Naive thymus-derived CD4-positive, alpha-beta T cell (primary cell): ENCODE data around the gene CDC40. TPM values are rescaled to one million over a fixed set of nuclear protein-coding genes. Genes with fewer than 3 reads are reported as not detected.

Experiments
- ATAC-seq: fragments of 150-1000 bp; cut with Tn5 transposase; 2 replicates; pipeline ENCODE4 v1.10.0; 2021; ENCODE audit warnings: mild to moderate bottlenecking, moderate library complexity
- CTCF ChIA-PET: fragments of 350-600 bp; sonication (Branson Sonifier 250); formaldehyde crosslinking; loops from one replicate; lab custom pipeline; 2021; ENCODE audit warnings: antibody characterized with exemption; lab: Charles Lee
- POLR2A ChIA-PET: fragments of 350-600 bp; sonication (Branson Sonifier 250); formaldehyde crosslinking; loops from one replicate; lab custom pipeline; 2021; ENCODE audit warnings: antibody characterized with exemption, inconsistent platforms; lab: Charles Lee
- DNase-seq, 9 donors: peaks; one replicate each; pipeline versions ENCODE4 v3.0.0 to v3.0.0-alpha.2; 2020 to 2022; ENCODE audit warnings: mixed read lengths in 1 of 9
- H3K27ac ChIP-seq: one replicate; pipeline ENCODE4 v1.7.0; 2013; ENCODE audit warnings: mild to moderate bottlenecking, low read depth, low read length, moderate library complexity
- H3K27me3 ChIP-seq, 2 donors: one replicate each; pipeline ENCODE4 v1.7.0; 2013; ENCODE audit warnings: low read length in 2 of 2, mild to moderate bottlenecking in 2 of 2, moderate library complexity in 2 of 2; ENCODE audit not compliant: control insufficient read depth in 2 of 2, insufficient read depth in 2 of 2
- H3K36me3 ChIP-seq, 3 experiments: 1 replicate in 2 of 3; 2 replicates in 1 of 3; pipeline ENCODE4 v1.7.0; 2013; ENCODE audit warnings: low read length in 3 of 3, mild to moderate bottlenecking in 3 of 3, moderate library complexity in 1 of 3; ENCODE audit not compliant: insufficient read depth in 3 of 3, control insufficient read depth in 2 of 3
- H3K4me1 ChIP-seq, 2 donors: one replicate each; pipeline ENCODE4 v1.7.0; 2013; ENCODE audit warnings: low read length in 2 of 2, mild to moderate bottlenecking in 2 of 2, moderate library complexity in 1 of 2; ENCODE audit not compliant: control insufficient read depth in 2 of 2, insufficient read depth in 2 of 2
- H3K4me3 ChIP-seq: 2 replicates; pipeline ENCODE4 v1.7.0; 2013; ENCODE audit warnings: mild to moderate bottlenecking, low read length
- H3K9me3 ChIP-seq, 3 experiments: 1 replicate in 2 of 3; 2 replicates in 1 of 3; pipeline ENCODE4 v1.7.0; 2013; ENCODE audit warnings: low read length in 3 of 3; ENCODE audit not compliant: control insufficient read depth in 2 of 3
- H3K27ac Mint-ChIP-seq, 9 donors: one replicate each; pipeline ENCODE4 v1.8.0; 2020 to 2022; ENCODE audit warnings: mixed read lengths in 9 of 9, mild to moderate bottlenecking in 8 of 9, moderate library complexity in 5 of 9, inconsistent platforms in 2 of 9
- H3K27me3 Mint-ChIP-seq, 5 donors: one replicate each; pipeline ENCODE4 v1.8.0; 2021 to 2022; ENCODE audit warnings: mixed read lengths in 5 of 5, mild to moderate bottlenecking in 1 of 5
- H3K36me3 Mint-ChIP-seq, 5 donors: one replicate each; pipeline ENCODE4 v1.8.0; 2020 to 2022; ENCODE audit warnings: mixed read lengths in 5 of 5, mild to moderate bottlenecking in 3 of 5, inconsistent platforms in 1 of 5
- H3K4me1 Mint-ChIP-seq, 7 donors: one replicate each; pipeline ENCODE4 v1.8.0; 2020 to 2022; ENCODE audit warnings: mixed read lengths in 7 of 7, mild to moderate bottlenecking in 3 of 7, inconsistent platforms in 1 of 7
- H3K4me3 Mint-ChIP-seq, 10 donors: one replicate each; pipeline ENCODE4 v1.8.0; 2020 to 2022; ENCODE audit warnings: mild to moderate bottlenecking in 10 of 10, mixed read lengths in 10 of 10, moderate library complexity in 6 of 10, inconsistent platforms in 2 of 10
- H3K9me3 Mint-ChIP-seq, 11 donors: one replicate each; pipeline ENCODE4 v1.8.0; 2020 to 2022; ENCODE audit warnings: mixed read lengths in 11 of 11, mild to moderate bottlenecking in 4 of 11, inconsistent platforms in 1 of 11, moderate library complexity in 1 of 11
- intact Hi-C, 2 donors: fragments of 100-400 bp; cut with micrococcal nuclease; formaldehyde crosslinking; loops; one replicate each; pipeline ENCODE4 v1.15.1; 2023
- polyA plus RNA-seq, 2 donors: library from polyadenylated mRNA; unstranded; fragments of 300-500 nt; fragmentation: Illumina TruSeq; gene quantifications; one replicate each; pipeline ENCODE4 v1.2.3, GENCODE V29; 2021
- total RNA-seq, 6 experiments: library from RNA in 5 of 6; stranded (reverse) in 5 of 6; gene quantifications; 1 replicate in 5 of 6; 2 replicates in 1 of 6; pipeline ENCODE4 v1.2.3 and lab custom pipeline; 2021 to 2026

Gene CDC40
- total and polyA plus RNA-seq, 7 experiments from 2014 or later, result 21.3 to 40.6 (median 32.2) TPM

DNA sequence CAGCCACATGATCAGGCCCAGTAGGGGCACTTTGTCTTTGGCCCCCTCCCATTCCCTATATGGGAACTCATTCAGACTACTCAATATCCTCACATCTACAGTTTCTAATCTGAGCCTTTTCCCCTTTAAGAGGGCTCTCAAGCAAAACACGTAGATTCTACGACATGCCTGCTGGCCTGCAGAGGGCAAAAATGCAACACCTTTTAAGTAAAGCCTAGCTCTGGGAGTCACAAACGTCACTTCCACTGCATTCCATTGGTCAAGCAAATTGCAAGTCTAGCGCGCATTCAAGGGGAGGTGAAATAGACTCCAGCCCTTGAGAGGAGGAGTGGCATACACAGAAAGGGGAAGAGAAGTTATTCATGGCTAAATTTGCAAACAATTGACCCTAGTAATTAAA lies 70.6 kb downstream of the CDC40 start:
- intact Hi-C loops, result no loop called here
- Mint-ChIP-seq H3K27me3 (peaks cover 0 to 13% (median 7%) of the 10 kb centered on the region in 5 donors), H3K27ac (no peak overlapping the region), H3K36me3 (peaks cover 0 to 20% (median 9%) of the 10 kb centered on the region in 5 donors), H3K9me3 (peaks cover 0 to 17% (median 8%) of the 10 kb centered on the region in 11 donors), H3K4me3 (no peak overlapping the region), H3K4me1 (no peaks in the 10 kb centered on the region)
- H3K4me3 ChIP-seq, result no peak overlapping the region
- DNase-seq (no peak), ATAC-seq (no peak)
- POLR2A ChIA-PET, result no interaction called here
- CTCF ChIA-PET, result no interaction called here
- H3K36me3 ChIP-seq, result no peaks in the 10 kb centered on the region
- no peaks in the 10 kb centered on the region for H3K27me3 ChIP-seq
- no peaks in the 10 kb centered on the region for H3K4me1 ChIP-seq
- no peak overlapping the region for H3K27ac ChIP-seq
- H3K9me3 ChIP-seq, result no peaks in the 10 kb centered on the region

DNA sequence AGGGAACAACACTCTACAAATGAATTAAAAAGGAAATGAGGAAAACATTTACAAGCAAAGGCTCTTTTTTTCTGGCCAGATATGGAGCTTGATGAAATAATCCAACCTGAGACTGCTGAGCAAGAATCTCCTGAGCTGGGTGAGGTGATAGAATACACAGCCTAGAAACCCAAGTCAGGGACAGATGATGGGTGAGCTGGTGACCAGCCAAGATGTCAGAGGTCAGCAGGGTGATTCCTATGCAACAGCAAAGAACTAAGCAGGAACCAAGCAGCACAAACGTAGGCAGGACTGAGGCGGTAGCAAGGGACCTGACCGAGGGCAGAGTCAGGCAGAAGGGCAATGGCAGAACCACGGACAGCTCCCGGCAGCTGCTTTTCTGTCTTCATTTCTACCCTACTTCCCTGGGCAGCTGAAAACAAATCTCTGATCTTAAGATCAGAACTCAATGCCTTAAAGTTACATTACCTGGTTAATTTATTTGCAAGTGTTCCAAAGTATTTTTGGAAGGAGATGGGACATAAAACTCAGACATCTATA lies 75.1 kb downstream of the CDC40 start:
- DNase-seq, result no peak
- CTCF ChIA-PET, result no interaction called here
- H3K27me3 Mint-ChIP-seq, result peaks cover 0 to 24% (median 13%) of the 10 kb centered on the region in 5 donors

DNA sequence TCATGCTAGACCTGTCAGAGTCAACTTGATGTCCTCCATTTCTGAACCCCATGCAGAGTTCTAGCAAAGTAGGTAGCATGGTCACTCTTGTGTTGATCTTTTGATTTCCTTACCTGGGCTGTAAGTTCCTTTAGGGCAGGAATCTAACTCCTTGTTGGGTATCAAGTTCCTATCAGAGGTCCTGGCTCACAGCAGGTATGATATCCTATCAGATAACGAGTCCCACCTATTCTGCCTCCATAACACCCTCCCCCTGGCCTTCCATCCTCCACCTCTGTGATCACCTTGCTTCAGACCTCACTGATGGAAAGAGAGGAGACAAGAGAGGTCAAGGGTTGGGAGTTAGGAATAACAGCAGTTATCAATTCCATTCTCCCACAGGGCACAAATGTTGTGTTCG lies 76.1 kb downstream of the CDC40 start:
- Histone ChIP-seq H3K9me3 (peaks cover 0 to 3% (median 0%) of the 10 kb centered on the region in 3 experiments), H3K36me3 (no peaks in the 10 kb centered on the region), H3K4me3 (no peak overlapping the region), H3K4me1 (no peaks in the 10 kb centered on the region), H3K27ac (no peak overlapping the region), H3K27me3 (no peaks in the 10 kb centered on the region)
- ChIA-PET CTCF (no interaction called here), POLR2A (no interaction called here)
- no peak for DNase-seq
- H3K27me3 Mint-ChIP-seq, result peaks cover 0 to 27% (median 13%) of the 10 kb centered on the region in 5 donors
- no peak overlapping the region for H3K27ac Mint-ChIP-seq
- H3K4me3 Mint-ChIP-seq, result no peak overlapping the region
- no peaks in the 10 kb centered on the region for H3K4me1 Mint-ChIP-seq
- H3K36me3 Mint-ChIP-seq, result peaks cover 0 to 7% (median 4%) of the 10 kb centered on the region in 5 donors
- intact Hi-C loops, result no loop called here
- ATAC-seq, result no peak
- H3K9me3 Mint-ChIP-seq, result peaks cover 5 to 42% (median 11%) of the 10 kb centered on the region in 11 donors

More for the DNA sequence above, 75.1 kb downstream of the CDC40 start:
- Histone ChIP-seq H3K4me3 (no peak overlapping the region), H3K36me3 (no peaks in the 10 kb centered on the region), H3K4me1 (no peaks in the 10 kb centered on the region), H3K27me3 (no peaks in the 10 kb centered on the region), H3K27ac (no peak overlapping the region), H3K9me3 (peaks cover 0 to 3% (median 0%) of the 10 kb centered on the region in 3 experiments)
- H3K9me3 Mint-ChIP-seq, result peaks cover 5 to 38% (median 9%) of the 10 kb centered on the region in 11 donors
- H3K36me3 Mint-ChIP-seq, result peaks cover 0 to 7% (median 4%) of the 10 kb centered on the region in 5 donors
- no peaks in the 10 kb centered on the region for H3K4me1 Mint-ChIP-seq
- no peak overlapping the region for H3K27ac Mint-ChIP-seq
- no peak overlapping the region for H3K4me3 Mint-ChIP-seq
- intact Hi-C loops, result no loop called here
- POLR2A ChIA-PET, result no interaction called here
- ATAC-seq, result no peak

DNA sequence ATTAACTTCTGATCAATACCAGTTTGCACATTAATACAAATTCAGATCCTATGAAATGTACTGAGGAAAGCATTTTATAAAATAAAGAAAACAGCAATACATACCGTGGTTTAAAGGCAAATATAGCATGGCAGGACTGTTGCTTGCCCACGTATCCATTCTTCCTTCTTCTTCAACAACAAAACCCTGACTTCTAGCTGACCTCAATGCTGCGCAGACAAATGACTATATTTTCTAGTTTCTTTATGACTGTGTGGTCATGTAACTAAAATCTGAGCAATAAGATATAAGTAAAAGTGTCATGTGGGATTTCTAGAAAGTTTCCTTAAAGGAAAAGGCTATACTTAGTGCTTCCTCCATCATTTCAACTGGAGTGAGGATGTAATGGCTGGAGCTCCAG lies 85.0 kb downstream of the CDC40 start:
- POLR2A ChIA-PET, result no interaction called here
- Histone ChIP-seq H3K4me1 (no peaks in the 10 kb centered on the region), H3K27me3 (no peaks in the 10 kb centered on the region), H3K36me3 (no peaks in the 10 kb centered on the region), H3K4me3 (no peak overlapping the region), H3K9me3 (no peaks in the 10 kb centered on the region), H3K27ac (no peak overlapping the region)
- Mint-ChIP-seq H3K4me1 (no peaks in the 10 kb centered on the region), H3K36me3 (peaks cover 0 to 14% (median 0%) of the 10 kb centered on the region in 5 donors), H3K9me3 (peaks cover 2 to 39% (median 17%) of the 10 kb centered on the region in 11 donors), H3K27ac (no peak overlapping the region), H3K27me3 (peaks cover 0 to 4% (median 2%) of the 10 kb centered on the region in 5 donors), H3K4me3 (no peak overlapping the region)
- intact Hi-C loops, result no loop called here
- CTCF ChIA-PET, result no interaction called here
- DNase-seq (no peak), ATAC-seq (no peak)

DNA sequence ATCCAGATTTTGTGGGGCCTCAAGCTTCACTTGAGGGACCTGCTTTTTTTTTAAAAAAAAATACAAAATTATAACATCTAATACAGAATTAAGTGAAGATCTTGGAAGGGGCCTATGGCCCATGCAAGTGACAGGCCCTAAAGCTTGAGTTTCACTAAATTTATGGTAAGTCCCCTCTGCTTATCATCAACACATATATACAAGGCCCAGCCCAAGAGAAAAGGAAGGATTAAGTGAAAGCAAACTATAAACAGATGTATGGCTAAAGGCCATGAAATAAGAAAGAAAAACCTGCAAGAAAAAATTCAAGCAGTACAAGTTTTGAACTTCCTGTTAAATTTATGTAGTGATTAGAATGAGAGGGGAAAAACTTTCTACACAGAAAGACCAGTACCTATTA lies 86.8 kb downstream of the CDC40 start:
- DNase-seq, result no peak
- no peak for ATAC-seq
- H3K36me3 Mint-ChIP-seq, result peaks cover 0 to 7% (median 0%) of the 10 kb centered on the region in 5 donors
- Histone ChIP-seq H3K4me3 (no peak overlapping the region), H3K27ac (no peak overlapping the region), H3K9me3 (no peaks in the 10 kb centered on the region), H3K4me1 (no peaks in the 10 kb centered on the region), H3K27me3 (no peaks in the 10 kb centered on the region), H3K36me3 (no peaks in the 10 kb centered on the region)
- H3K27me3 Mint-ChIP-seq, result peaks cover 0 to 2% (median 0%) of the 10 kb centered on the region in 5 donors
- no peaks in the 10 kb centered on the region for H3K4me1 Mint-ChIP-seq
- intact Hi-C loops, result no loop called here
- H3K9me3 Mint-ChIP-seq, result peaks cover 2 to 25% (median 8%) of the 10 kb centered on the region in 11 donors
- ChIA-PET POLR2A (no interaction called here), CTCF (no interaction called here)
- H3K27ac Mint-ChIP-seq, result no peak overlapping the region
- H3K4me3 Mint-ChIP-seq, result no peak overlapping the region

DNA sequence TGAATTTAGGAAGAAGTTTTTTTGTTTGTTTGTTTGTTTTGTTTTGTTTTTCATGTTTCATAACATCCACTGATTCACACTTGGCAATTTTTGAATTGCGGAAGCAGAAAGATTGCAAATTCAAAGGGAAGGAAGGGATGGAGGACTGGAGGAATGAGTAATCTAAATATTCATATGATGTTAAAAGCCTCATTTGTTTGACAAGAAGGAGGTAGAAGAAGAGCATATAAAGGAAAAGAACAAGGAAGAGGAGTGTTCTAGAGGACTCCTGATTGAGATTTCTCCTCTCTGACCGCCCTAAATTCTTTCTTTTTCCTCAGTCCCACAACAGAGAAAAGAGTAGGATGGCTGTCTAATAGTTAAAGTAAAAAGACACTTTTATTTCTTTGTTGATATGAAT lies 89.4 kb downstream of the CDC40 start:
- H3K4me3 ChIP-seq, result no peak overlapping the region
- no peaks in the 10 kb centered on the region for H3K9me3 ChIP-seq
- DNase-seq (no peak), ATAC-seq (no peak)
- POLR2A ChIA-PET, result no interaction called here
- H3K27ac Mint-ChIP-seq, result no peak overlapping the region
- no peaks in the 10 kb centered on the region for H3K4me1 Mint-ChIP-seq
- no peaks in the 10 kb centered on the region for H3K36me3 ChIP-seq
- peaks cover 0 to 10% (median 3%) of the 10 kb centered on the region in 5 donors for H3K27me3 Mint-ChIP-seq
- no peak overlapping the region for H3K4me3 Mint-ChIP-seq
- H3K27ac ChIP-seq, result no peak overlapping the region
- H3K36me3 Mint-ChIP-seq, result peaks cover 0 to 4% (median 0%) of the 10 kb centered on the region in 5 donors
- H3K4me1 ChIP-seq, result no peaks in the 10 kb centered on the region
- no peaks in the 10 kb centered on the region for H3K27me3 ChIP-seq
- peaks cover 1 to 20% (median 5%) of the 10 kb centered on the region in 11 donors for H3K9me3 Mint-ChIP-seq
- CTCF ChIA-PET, result no interaction called here
- intact Hi-C loops, result no loop called here

DNA sequence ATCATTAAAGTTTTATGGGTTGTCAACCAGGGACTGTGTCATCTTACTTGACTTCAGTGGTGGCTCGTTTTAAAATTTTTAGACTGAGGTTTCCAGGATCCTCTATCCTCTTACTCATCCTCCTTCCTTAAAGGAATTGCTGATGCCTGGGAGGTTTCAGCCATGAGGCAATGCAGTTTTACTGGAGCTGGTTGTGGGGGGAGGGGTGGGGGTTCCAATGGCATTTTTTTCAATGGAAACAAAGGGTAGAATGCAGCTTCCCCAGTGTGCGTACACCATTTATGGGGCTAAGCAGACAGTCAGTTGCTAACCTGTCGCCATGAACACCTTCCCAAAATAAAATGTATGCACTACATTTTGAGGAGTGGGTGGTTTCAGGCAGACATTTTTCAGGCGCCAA lies 89.9 kb downstream of the CDC40 start:
- no peak overlapping the region for H3K27ac Mint-ChIP-seq
- intact Hi-C loops, result no loop called here

More for the DNA sequence above, 89.9 kb downstream of the CDC40 start:
- Histone ChIP-seq H3K27ac (no peak overlapping the region), H3K4me1 (no peaks in the 10 kb centered on the region), H3K4me3 (no peak overlapping the region), H3K36me3 (no peaks in the 10 kb centered on the region), H3K9me3 (no peaks in the 10 kb centered on the region), H3K27me3 (no peaks in the 10 kb centered on the region)
- H3K4me3 Mint-ChIP-seq, result no peak overlapping the region
- DNase-seq, result no peak
- H3K4me1 Mint-ChIP-seq, result no peaks in the 10 kb centered on the region
- peaks cover 3 to 13% (median 5%) of the 10 kb centered on the region in 5 donors for H3K27me3 Mint-ChIP-seq
- ChIA-PET POLR2A (no interaction called here), CTCF (no interaction called here)
- peaks cover 0 to 4% (median 0%) of the 10 kb centered on the region in 5 donors for H3K36me3 Mint-ChIP-seq
- peaks cover 3 to 22% (median 6%) of the 10 kb centered on the region in 11 donors for H3K9me3 Mint-ChIP-seq
- ATAC-seq, result no peak
